ENCODE results near the gene NEK9.

DNA sequence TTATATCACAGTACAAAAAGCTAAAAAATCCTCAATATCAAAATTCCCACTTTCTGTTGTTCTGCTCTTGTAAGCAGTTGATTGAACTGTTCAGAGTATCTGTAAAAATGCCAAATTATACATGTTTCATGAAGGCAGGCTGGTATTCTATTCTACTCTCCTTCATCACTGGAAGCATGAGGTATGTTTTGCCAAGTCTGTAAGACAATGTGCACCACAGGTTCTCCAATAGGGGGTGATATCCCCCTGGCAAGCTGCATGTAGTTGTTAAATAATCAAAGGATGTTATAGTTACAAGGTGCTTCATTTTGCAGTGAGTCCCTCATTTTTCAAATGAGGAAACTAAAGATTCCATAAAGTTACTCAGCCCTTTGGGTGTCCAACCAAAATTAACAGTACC is 15.1 kb upstream of the NEK9 start:
- TF ChIP-seq GATA2 (IDR thresholded peaks at IDR 0.05; ENCODE audit: low read depth, low read length) (no peak), GATA3 (IDR thresholded peaks at IDR 0.05; ENCODE audit: low read depth, low read length) (no peak)

Data from SH-SY5Y (cell line).